NCI-H2107 treated with DMSO at 0.1 percent for 48 hours (cell line): Measurements from ENCODE around the gene ECT2L.

Source experiments
- DNase-seq: peaks from one replicate; lab custom pipeline; 2025; ENCODE audit not compliant: unreplicated experiment; lab: John Stamatoyannopoulos, UW

ECT2L gene

DNA sequence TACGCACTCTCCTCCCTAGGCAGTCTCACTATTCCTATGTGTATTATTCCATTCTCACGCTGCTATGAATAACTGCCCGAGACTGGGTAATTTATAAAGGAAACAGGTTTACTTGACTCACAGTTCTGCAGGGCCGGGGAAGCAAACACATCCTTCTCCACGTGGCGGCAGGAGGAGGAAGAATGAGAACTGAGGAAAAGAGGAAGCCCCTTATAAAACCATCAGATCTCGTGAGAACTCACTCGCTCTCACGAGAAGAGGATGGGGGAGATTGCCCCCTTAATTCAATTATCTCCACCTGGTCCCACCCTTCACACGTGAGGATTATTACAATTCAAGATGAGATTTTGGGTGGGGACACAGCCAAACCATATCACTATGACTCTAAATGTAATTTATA lies 61.9 kb downstream of the ECT2L start:
- no peak for DNase-seq

DNA sequence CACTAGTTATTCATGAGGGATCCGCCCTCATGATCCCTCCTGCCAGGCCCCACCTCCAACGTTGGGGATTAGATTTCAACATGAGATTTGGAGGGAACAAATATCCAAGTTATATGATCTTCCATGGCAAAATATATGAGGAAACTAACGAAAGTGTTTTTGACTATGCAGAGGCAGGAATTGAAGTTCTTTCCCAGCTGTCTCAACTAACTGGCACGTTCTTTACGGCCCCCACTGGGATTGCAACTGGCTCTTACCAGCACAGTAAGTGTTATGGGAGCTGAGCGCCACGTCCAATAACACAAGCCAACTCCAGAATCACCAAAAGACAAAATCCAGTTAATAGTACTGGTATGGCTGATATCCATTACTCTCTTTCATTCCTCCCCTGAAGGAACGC lies 66.6 kb downstream of the ECT2L start:
- DNase-seq, result no peak

DNA sequence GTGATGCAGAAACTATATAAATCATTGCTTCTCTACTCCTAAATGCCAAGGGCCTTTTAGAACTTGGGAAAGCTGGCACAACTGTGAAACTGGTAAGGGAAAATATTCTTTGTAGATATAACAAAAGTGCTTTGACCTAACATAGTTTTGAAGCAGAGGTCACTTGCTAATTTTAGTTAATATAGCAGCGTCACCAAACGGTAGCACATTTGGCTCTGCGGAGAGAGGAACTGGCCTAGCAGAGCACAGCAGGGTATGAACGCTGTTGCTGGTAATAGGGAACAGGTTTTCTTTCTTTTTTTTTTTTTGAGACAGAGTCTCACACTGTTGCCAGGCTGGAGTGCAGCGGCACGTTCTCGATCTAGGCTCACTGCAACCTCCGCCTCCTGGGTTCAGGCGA lies 67.4 kb downstream of the ECT2L start:
- no peak for DNase-seq

DNA sequence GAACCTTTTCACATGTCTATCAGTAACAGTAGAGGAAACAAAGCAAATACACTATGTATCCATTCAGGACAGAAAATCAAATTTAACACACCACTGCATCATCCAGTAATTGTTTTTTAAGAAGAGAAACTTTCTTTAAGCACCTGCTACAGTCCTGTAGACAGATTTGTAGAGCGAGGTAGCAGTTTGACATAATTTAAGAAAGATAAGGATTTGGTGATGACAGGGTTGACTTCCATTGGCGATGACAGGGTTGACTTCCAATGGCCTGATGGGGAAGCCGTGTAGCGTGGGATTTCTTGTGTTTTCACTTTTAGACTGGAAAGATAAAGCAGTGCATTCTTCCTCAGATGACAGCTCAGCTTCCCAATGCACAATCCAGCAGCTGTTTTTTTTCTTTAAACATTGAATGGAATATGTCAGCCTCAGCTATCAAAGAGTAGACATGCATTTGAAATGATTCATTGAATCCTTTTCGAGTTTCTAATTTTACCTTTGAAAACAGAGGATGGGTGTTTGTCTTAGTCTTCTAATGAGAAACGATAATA lies 68.5 kb downstream of the ECT2L start:
- no peak for DNase-seq

DNA sequence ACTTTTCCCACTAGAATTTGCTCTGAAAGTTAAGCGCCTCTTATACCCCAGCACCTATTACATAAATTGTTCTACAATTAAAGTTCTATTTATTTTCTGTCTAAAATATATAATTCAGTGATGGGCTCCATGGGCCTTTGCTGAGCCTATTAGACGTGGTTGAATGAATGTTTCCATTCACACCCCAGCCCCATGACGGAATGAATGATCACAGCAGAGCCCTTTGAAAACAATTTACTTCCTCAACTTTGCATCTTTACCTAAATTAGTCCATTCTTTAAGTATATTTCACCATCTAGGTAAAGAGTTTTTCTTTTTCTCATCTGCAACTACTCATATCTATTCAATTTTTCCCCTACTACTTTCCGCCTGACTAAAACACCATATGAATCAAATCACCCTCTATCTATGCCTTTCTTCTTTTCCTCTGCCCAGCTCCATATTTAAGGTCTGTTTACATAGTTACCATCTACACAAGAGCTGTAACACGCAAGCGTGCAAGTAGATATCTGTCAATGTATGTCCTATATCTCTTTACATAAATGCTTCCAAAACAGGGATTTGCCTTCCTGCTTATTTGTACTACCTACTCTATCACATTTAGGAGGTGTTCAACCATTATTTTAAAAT lies 69.7 kb downstream of the ECT2L start:
- no peak for DNase-seq

DNA sequence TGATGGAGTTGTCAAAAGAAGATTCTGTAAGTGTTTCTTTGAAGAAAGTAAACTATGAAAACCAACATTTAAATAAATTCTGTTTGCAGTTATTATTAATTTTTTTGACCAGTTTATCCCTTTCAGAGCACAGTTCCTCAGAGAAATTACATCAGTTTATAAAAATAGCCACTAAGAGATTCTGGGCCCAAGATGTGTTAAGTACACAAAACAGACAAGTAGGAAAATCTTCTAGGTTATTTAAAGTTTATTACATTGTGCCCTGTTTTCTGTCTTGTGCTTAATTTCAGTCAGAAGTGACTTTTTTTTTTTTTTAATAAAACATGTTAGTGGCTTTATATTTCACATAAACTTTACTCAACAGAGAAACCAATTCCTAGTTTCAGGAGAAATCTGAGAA lies 72.3 kb downstream of the ECT2L start:
- no peak for DNase-seq

DNA sequence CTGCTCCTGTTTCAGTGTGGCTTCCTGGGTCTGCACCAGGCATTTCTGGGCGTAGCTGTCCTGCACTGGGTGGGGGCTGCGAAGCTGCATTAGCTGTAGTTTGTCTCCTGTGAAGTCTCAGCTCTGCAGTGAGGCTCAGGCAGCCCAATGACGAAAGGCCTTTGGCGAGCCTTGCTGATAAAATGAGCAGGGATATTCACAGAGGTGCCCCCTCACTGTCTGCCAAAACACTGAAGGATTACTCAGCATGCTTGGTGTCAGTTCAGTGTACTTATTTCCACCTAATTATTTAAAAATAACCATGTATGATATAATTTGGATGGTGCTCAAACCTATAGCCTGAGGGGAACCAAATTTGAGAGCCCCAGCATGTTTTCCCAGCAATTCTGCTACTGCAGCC lies 73.5 kb downstream of the ECT2L start:
- DNase-seq, result no peak

DNA sequence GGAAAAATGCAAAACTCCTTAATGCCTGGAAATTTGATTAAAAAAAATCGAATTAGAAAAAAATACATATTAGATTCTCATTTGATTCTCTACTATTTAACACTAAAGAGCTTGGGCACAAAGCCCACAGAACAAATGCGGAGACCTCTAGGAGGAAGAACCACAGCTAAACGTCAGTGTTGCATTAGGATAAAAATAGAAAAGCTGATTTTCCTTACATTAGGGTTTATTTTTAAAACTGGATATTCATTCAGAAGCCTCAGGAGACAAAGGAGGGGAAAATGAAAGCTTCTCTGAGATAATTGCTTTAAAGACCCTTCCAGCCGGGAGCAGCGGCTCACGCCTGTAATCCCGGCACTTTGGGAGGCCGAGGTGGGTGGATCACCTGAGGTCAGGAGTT lies 77.3 kb downstream of the ECT2L start:
- no peak for DNase-seq

DNA sequence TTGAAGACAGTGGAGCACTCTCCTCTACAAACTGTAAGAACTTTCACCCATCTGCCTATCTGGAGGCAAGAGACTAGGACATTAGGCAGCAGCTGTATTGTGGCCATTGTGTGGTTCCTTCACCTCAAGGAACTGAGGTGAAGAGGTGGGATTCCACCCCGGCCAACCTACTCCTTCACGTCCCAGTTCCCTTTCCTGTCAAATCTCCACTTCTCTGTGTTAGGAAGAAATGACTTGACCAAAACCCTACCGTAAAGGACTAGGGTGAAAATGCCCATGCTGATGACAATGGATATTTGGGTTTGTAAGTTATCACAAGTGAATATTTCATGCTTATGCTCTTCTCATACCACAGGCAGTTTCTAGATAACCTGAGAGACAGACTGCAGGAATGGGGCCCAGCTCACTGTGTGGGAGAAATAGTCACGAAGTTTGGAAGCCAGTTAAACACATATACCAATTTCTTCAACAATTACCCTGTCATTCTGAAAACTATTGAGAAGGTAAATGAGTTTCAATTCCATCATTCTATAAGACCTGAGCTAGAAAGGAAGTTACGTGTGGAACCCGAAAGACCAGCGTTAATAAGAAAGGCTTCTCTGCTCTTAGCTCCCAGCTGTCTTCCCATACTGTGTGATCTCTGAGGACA lies 86.6 kb downstream of the ECT2L start:
- DNase-seq, result no peak

DNA sequence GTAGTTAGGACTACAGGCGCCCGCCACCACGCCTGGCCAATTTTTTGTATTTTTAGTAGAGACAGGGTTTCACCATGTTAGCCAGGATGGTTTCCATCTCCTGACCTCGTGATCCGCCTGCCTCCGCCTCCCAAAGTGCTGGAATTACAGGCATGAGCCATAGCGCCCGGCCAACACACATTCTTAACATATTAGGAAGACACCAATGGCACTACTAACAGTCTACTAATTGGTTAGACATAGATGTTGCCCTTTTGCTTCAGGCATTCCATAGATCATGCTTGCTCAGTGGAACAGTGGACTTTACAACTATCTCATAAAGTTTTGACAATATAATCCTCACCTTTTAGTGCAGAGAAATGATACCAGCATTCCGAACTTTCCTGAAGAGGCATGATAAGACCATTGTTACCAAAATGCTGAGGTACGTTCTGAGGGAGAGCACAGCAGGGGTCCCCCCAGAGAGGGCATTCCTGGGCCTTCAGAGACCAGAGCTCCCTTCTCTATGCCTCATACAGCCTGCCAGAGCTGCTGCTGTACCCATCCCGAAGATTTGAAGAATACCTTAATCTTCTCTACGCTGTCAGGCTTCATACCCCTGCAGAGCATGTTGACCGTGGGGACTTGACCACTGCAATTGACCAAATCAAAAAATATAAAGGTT lies 89.4 kb downstream of the ECT2L start:
- DNase-seq, result no peak

DNA sequence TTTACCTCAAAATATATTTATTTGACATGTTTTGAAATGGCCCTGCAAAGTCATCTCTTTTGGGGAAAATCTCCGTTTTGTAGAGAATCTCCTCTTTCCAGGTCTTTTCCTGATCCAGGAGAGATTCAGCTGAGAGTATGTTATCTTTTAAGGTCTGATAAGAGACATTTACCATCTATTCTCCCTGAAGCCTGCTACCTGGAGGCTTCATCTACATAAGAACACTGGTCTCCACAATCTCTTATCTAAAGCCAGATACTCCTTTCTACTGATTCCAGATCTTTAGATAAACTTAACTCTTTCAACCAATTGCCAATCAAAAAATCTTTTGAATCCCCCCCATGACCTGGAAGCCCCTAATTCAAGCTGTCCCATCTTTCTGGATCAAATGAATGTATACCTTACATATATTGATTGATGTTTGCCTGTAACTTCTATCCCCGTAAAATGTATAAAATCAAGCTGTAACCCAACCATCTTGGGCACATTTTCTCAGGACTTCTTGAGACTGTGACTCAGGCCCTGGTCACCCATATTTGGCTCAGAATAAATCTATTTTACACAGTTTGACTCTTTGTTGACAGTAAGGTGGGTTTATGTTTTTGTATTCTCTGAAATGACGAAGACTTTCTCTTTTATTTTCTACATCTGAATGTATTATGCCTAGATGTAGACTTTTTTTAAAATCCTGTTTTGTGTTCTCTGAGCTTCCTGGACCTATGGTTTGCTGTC lies 95.5 kb downstream of the ECT2L start:
- DNase-seq, result no peak

DNA sequence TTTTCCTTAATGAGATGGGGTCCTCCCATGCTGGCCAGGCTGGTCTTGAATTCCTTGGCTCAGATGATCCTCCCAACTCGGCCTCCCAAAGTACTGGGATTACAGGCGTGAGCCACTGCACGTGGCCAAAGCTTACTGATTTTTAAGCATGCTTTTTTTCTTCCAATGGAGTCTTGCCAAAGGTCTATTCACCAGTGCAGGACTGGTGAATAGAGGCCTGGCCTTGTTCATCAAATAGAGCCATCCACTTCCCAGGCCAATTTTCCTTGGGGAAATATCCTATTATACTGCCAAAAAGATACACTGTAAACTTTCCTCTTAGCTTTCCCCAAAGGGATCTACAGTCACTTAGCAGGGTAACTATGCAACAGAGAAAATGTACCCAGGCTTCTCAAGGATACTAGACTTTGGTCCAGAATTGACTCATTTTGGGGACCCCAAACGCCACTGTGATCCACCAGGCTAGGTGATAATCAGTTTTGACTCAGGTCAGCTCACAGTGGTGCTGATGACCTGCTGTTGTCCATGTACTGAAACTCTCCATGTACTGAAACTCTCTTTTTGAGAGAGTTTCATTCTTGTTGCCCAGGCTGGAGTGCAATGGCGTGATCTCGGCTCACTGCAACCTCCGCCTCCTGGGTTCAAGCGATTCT lies 100.3 kb downstream of the ECT2L start:
- DNase-seq, result no peak

DNA sequence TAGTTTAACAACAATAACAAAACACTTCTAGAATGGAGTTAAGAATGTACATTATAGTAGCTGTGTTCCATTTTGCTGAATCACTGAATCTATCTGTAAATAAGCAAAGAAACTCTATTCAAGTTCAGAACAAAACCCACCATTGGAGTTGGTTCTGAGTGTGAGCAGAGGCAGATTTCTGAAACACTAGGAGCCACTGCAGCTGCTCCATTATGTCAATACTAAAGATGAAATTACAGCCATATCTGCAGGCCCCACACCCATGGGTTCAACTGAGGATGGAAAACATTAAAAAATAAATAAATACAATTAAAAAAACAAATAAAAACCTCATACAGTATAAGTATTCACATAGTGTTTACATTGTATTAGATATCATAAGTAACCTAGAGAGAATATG lies 101.1 kb downstream of the ECT2L start:
- DNase-seq, result no peak

DNA sequence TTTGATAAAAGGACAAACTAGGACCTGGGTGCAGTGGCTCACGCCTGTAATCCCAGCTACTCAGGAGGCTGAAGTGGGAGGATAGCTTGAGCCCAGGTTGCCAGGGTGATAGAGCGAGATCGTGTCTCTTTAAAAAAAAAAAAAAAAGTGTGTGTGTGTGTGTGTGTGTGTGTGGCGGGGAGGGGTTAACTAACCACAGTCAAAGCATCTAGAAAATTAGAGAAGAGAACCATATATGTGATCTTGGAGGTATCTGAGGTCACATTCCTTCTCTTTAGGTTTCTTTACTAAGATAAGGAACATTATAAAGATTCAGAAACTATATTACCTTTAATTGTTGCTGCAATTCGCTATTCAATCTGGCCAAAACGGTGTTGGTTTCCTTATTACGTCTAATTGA lies 111.3 kb downstream of the ECT2L start:
- DNase-seq, result no peak

DNA sequence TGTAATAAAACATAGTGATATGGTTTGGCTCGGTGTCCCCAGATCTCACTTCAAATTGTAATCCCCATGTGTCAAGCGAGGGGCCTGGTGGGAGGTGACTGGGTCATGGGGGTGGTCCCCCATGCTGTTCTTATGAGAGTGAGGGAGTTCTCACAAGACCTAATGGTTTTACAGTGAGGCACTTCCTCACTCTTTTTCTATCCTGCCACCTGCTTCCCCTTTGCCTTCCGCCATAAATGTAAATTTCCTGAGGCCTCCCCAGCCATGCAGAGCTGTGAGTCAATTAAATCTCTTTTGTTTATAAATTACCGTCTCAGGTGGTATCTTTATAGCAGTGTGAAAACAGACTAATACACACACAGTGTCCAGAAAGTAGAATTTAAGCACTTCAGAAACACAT lies 113.6 kb downstream of the ECT2L start:
- no peak for DNase-seq

DNA sequence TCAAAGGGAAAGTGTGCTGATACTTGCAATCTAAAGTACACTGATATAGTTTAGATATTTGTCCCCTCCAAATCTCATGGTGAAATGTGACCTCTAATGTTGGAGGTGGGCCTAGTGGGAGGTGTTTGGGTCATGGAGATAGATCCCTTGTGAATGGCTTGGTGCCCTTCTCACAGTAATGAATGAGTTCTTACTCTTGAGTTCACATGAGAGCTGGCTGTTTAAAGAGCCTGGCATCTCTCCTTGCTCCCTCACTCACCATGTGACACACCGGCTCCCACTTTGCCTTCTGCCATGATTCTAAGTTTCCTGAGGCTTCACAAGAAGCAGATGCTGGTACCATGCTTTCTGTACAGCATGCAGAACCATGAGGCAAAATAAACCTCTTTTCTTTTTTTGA lies 114.1 kb downstream of the ECT2L start:
- no peak for DNase-seq

DNA sequence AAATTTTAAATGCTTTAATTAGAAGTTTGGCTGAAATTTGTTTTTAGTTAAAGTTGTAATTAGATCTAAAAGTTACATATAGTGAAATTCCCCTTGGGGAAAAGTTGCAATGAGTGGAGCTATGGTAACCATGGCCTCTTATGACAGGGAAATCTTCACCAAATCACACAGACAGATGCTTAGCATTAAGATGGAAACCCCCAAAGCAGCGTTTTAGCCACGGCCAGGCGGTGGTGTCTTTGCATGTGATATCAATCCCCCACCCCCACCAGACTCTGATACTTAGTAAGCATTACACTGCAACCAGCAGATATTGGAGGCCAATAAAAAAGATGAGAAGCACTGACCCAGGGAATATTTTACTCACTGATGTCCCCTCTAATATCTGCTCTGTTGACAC lies 116.4 kb downstream of the ECT2L start:
- no peak for DNase-seq

DNA sequence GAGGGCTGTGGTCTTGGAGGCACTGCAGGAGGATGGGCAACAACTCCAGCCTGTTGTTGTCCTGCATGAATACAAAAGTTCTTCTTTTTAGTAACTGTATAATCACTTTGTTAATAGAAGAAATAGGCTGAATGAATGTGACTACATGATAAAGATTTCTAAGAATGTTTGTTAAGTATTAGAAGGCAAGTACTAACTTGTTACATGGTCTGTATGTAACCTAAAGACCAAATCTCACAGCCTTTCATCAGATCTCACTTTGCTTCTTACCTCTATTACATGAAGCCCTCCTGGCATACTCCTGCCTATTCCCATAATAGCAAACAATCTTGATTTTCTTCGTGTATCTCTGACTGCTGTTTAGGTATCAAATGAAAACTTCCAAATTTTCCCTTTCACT lies 118.8 kb downstream of the ECT2L start:
- no peak for DNase-seq

DNA sequence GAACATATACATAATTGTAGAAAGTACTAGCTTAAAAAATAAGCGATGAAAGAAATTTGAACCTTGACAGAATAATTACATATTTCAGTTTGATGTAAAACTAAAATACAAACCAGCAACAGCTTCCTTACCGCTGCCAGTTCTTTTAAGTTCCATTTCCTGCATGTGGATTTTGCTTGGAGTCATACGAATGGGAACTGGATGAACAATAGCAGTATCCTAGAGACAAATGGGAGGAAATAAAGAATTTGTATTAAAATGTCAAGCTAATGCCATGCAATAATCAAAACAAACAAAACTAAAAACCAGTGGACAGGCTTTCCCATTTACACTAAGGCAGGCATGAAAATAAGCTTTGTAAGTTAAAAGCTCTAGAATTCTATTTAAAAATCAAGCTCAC lies 125.0 kb downstream of the ECT2L start:
- no peak for DNase-seq

DNA sequence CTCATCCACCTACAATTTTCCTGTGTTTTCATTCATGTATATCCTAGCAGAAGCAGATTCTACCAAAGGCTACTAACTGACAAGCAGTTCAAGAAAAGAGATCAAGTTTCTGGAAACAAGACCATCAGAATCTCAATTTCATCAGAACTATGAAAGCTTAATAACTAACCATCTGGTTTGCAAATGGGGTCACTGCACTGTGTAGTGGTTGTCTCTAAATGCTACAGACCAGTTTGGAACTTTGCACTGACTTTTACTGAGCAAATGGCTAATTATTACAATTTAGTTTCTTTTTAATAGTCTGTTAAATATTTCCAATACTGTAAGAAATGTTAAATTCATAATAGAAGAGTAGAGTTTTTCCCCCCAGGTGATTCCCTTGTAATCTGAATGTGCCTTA lies 127.7 kb downstream of the ECT2L start:
- DNase-seq, result no peak

DNA sequence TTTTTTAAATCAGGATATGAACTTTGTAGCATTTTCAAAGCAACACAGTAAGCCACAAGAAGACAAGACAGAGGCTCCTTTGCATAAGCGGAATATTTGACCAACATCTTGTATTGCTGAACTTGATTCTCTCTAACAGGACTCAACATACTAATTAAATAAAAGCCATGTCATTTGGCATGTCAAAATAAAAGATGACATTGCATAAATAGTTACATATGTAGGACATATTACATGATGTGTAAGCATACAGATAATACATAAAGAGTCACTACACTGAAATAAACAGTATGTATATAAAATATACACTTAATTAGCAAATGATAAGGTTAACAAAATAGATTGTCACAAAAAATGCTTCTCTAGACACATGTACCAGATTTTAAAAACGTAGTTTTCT lies 129.9 kb downstream of the ECT2L start:
- no peak for DNase-seq
